MCF 10A (cell line): Measurements from ENCODE around the gene ATP6V1E1. TPM values are rescaled to one million over a fixed set of nuclear protein-coding genes. Genes with fewer than 3 reads are reported as not detected.
"Not testable (repeated sequence)": the region's sequence is repeated elsewhere in the genome, so short reads cannot be mapped to it uniquely, and the experiment has no call there.

Experiments
- BruUV-seq: library from RNA; stranded (reverse); fragments of 400-500 nt; replicated peaks from 2 replicates; lab custom pipeline; 2021; lab: Mats Ljungman, UMichigan
- CTCF ChIA-PET: fragments of 300-600 bp; sonication (Branson Sonifier 250); formaldehyde crosslinking; extraction: SDS; loops from one replicate; lab custom pipeline; 2021; ENCODE audit warnings: antibody characterized with exemption, inconsistent platforms; lab: Yijun Ruan, JAX
- POLR2A ChIA-PET: fragments of 300-600, 350-650 bp; sonication (Branson Sonifier 250); formaldehyde crosslinking; extraction: SDS; loops from one replicate; lab custom pipeline; 2020; ENCODE audit warnings: antibody characterized with exemption, inconsistent platforms; lab: Yijun Ruan, JAX
- DNase-seq: peaks from one replicate; pipeline ENCODE4 v3.0.0-alpha.2; 2018; ENCODE audit not compliant: unreplicated experiment
- H3K27ac Mint-ChIP-seq: one replicate; pipeline ENCODE4 v1.8.0; 2022; ENCODE audit warnings: mild to moderate bottlenecking, low read depth, mixed read lengths; ENCODE audit not compliant: unreplicated experiment
- H3K27me3 Mint-ChIP-seq: one replicate; pipeline ENCODE4 v1.8.0; 2022; ENCODE audit warnings: mixed read lengths; ENCODE audit not compliant: insufficient read depth, unreplicated experiment
- H3K36me3 Mint-ChIP-seq: one replicate; pipeline ENCODE4 v1.8.0; 2022; ENCODE audit warnings: mild to moderate bottlenecking, moderate library complexity, mixed read lengths; ENCODE audit not compliant: insufficient read depth, unreplicated experiment
- H3K4me1 Mint-ChIP-seq: one replicate; pipeline ENCODE4 v1.8.0; 2022; ENCODE audit warnings: mixed read lengths; ENCODE audit not compliant: insufficient read depth, unreplicated experiment
- H3K4me3 Mint-ChIP-seq: one replicate; pipeline ENCODE4 v1.8.0; 2022; ENCODE audit warnings: mild to moderate bottlenecking, moderate library complexity, mixed read lengths; ENCODE audit not compliant: unreplicated experiment
- H3K9me3 Mint-ChIP-seq: one replicate; pipeline ENCODE4 v1.8.0; 2022; ENCODE audit warnings: mixed read lengths; ENCODE audit not compliant: unreplicated experiment
- intact Hi-C: fragments of 100-400 bp; cut with micrococcal nuclease; formaldehyde crosslinking; loops from 2 replicates; pipeline ENCODE4 v1.14.1; 2022
- total RNA-seq: library from RNA; stranded (reverse); gene quantifications from 2 replicates; pipeline ENCODE4 v1.2.3, GENCODE V29; 2022
- TF ChIP-seq, protein P1 (sequence below): fragments of 200-600 bp; IDR thresholded peaks from one replicate; pipeline ENCODE4 v1.8.0; 2022; ENCODE audit warnings: antibody characterized with exemption, mild to moderate bottlenecking; ENCODE audit not compliant: unreplicated experiment

The ATP6V1E1 gene
- total RNA-seq, 1 experiment from 2014 or later, result 86.4 TPM

DNA sequence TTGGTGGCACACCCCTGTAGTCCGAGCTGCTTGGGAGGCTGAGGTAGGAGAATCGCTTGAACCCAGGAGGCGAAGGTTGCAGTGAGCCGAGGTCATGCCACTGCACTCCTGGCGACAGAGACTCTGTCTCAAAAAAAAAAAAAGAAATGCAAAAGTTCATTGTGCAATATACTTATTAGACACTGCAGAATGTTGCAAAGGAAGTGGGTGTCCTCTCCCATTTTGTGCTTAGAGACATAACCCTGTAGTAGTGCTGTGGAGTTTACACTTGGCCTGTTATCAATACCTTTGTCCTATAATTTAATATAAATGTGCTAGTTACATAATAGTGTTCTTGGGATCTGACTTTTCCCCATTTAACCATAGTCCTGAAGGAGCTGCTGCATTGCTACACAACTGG is 19.4 kb upstream of the ATP6V1E1 start:
- POLR2A ChIA-PET, result interaction anchor here (0.8 kb wide), 1 partner anchor 9 kb away, joined by 5 read pairs; no protein-coding TSS in a partner anchor
- BruUV-seq, result no TSS peak
- Mint-ChIP-seq H3K27ac (no peak overlapping the region), H3K4me1 (peaks cover 5% of the 10 kb centered on the region), H3K4me3 (no peak overlapping the region), H3K27me3 (no peaks in the 10 kb centered on the region), H3K9me3 (peaks cover under 1% of the 10 kb centered on the region), H3K36me3 (peaks cover 26% of the 10 kb centered on the region)
- intact Hi-C loops, result no loop called here
- no peak for DNase-seq
- TF ChIP-seq, protein P1, sequence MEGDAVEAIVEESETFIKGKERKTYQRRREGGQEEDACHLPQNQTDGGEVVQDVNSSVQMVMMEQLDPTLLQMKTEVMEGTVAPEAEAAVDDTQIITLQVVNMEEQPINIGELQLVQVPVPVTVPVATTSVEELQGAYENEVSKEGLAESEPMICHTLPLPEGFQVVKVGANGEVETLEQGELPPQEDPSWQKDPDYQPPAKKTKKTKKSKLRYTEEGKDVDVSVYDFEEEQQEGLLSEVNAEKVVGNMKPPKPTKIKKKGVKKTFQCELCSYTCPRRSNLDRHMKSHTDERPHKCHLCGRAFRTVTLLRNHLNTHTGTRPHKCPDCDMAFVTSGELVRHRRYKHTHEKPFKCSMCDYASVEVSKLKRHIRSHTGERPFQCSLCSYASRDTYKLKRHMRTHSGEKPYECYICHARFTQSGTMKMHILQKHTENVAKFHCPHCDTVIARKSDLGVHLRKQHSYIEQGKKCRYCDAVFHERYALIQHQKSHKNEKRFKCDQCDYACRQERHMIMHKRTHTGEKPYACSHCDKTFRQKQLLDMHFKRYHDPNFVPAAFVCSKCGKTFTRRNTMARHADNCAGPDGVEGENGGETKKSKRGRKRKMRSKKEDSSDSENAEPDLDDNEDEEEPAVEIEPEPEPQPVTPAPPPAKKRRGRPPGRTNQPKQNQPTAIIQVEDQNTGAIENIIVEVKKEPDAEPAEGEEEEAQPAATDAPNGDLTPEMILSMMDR, result no peak
- CTCF ChIA-PET, result interaction anchor here (0.9 to 1.8 kb wide), 2 partner anchors 9 to 89 kb away, joined by 3 to 5 read pairs; partner anchors contain the start of gene BCL2L13

DNA sequence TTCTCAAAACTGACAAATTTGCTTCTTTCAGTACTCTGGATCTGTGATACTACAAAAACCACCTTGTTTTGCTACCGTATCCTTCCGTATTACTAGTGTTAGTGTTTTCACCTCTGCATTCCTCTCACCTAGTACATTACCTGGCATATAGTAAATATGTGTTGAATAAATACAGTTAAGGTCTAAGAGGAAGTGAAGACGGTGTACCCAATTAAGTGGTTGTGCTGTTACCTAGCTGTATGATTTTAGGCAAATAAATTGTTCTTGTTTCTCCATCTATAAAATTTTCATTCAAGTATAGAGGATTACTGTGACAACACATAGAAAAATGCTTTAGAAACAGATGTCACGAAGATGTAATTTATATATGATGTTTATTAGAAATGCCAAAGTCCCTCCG is 18.9 kb upstream of the ATP6V1E1 start:
- no peak overlapping the region for H3K27ac Mint-ChIP-seq
- TF ChIP-seq, protein P1, result no peak
- H3K36me3 Mint-ChIP-seq, result peaks cover 31% of the 10 kb centered on the region
- H3K9me3 Mint-ChIP-seq, result no peaks in the 10 kb centered on the region
- CTCF ChIA-PET, result interaction anchor here (0.7 to 1.8 kb wide), 3 partner anchors 9 to 89 kb away, joined by 3 to 5 read pairs (median 3); partner anchors contain the start of gene BCL2L13
- BruUV-seq, result no TSS peak
- no peaks in the 10 kb centered on the region for H3K27me3 Mint-ChIP-seq
- intact Hi-C loops, result no loop called here
- no peak overlapping the region for H3K4me3 Mint-ChIP-seq
- H3K4me1 Mint-ChIP-seq, result peaks cover 5% of the 10 kb centered on the region
- no peak for DNase-seq
- POLR2A ChIA-PET, result interaction anchor here (1.0 kb wide), 1 partner anchor 14 kb away, joined by 3 read pairs; no protein-coding TSS in a partner anchor

DNA sequence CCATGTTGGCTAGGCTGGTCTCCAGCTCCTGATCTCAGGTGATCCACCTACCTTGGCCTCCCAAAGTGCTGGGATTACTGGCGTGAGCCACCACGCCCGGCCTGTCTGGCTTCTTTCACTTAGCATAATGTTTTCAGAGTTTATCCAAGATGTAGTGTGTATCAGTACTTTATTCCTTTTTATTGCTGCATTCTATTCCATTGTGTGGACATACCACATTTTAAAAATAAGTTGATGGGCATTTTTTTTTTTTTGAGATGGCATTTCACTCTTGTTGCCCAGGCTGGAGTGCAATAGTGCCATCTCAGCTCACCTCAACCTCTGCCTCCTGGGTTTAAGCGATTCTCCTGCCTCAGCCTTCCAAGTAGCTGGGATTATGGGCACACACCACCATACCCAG is 13.8 kb upstream of the ATP6V1E1 start:
- H3K36me3 Mint-ChIP-seq, result peaks cover 36% of the 10 kb centered on the region
- BruUV-seq, result not testable (repeated sequence)

DNA sequence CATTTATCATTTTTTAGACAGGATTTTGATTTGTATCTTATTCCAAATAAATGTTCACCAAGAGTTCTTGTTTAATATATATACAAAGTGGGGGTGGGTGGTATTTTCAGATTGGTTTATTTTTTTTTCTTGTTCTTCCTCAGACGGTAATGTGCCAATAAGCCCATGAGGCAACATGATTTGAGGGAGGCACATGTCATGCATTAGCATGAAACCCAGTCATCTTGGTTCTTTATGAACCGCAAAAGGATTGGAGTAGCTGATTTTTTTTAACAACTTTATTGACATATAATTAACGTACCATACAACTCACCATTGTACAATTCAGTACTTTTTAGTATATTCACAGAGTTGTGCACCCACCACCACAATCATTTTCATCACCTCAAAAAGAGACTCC is 12.7 kb upstream of the ATP6V1E1 start:
- no peaks in the 10 kb centered on the region for H3K27me3 Mint-ChIP-seq
- no TSS peak for BruUV-seq
- ChIA-PET CTCF (interaction anchor here (2.7 kb wide), 1 partner anchor 469 kb away, joined by 9 read pairs; no protein-coding TSS in a partner anchor), POLR2A (interaction anchor here (1.8 to 4.4 kb wide), 2 partner anchors 8 to 13 kb away, joined by 5 to 70 read pairs; partner anchors contain the start of gene ATP6V1E1)
- H3K9me3 Mint-ChIP-seq, result no peaks in the 10 kb centered on the region
- H3K4me1 Mint-ChIP-seq, result peaks cover 8% of the 10 kb centered on the region
- no peak for DNase-seq
- H3K4me3 Mint-ChIP-seq, result no peak overlapping the region
- TF ChIP-seq, protein P1, result no peak
- no peak overlapping the region for H3K27ac Mint-ChIP-seq
- intact Hi-C loops, result no loop called here
- H3K36me3 Mint-ChIP-seq, result peaks cover 36% of the 10 kb centered on the region

More for the DNA sequence above, 13.8 kb upstream of the ATP6V1E1 start:
- H3K27me3 Mint-ChIP-seq, H3K9me3 Mint-ChIP-seq, DNase-seq, H3K27ac Mint-ChIP-seq, intact Hi-C loops, H3K4me3 Mint-ChIP-seq: not testable (repeated sequence)
- peaks cover 10% of the 10 kb centered on the region for H3K4me1 Mint-ChIP-seq
- POLR2A ChIA-PET, result interaction anchor here (1.1 to 4.4 kb wide), 3 partner anchors 9 to 66 kb away, joined by 4 to 70 read pairs (median 5); partner anchors contain the start of gene ATP6V1E1
- CTCF ChIA-PET, result interaction anchor here (0.7 kb wide), 1 partner anchor 84 kb away, joined by 3 read pairs; no protein-coding TSS in a partner anchor
